ENCODE data around the gene EP400.
"Not testable (repeated sequence)": the region's sequence is repeated elsewhere in the genome, so short reads cannot be mapped to it uniquely, and the experiment has no call there.

The EP400 gene

DNA sequence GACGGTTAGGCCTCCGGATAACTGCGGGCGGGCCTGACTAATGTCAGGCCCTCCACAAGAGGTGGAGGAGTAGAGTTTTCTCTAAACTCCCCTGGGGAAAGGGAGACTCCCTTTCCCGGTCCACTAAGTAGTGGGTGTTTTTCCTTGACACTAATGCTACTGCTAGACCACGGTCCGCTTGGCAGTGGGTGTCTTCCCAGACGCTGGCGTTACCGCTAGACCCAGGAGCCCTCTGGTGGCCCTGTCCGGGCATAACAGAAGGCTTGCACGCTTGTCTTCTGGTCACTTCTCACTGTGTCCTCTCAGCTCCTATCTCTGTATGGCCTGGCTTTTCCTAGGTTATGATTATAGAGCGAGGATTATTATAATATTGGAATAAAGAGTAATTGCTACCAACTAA is 102.0 kb downstream of the EP400 start:
- not testable (repeated sequence) for DNase-seq

DNA sequence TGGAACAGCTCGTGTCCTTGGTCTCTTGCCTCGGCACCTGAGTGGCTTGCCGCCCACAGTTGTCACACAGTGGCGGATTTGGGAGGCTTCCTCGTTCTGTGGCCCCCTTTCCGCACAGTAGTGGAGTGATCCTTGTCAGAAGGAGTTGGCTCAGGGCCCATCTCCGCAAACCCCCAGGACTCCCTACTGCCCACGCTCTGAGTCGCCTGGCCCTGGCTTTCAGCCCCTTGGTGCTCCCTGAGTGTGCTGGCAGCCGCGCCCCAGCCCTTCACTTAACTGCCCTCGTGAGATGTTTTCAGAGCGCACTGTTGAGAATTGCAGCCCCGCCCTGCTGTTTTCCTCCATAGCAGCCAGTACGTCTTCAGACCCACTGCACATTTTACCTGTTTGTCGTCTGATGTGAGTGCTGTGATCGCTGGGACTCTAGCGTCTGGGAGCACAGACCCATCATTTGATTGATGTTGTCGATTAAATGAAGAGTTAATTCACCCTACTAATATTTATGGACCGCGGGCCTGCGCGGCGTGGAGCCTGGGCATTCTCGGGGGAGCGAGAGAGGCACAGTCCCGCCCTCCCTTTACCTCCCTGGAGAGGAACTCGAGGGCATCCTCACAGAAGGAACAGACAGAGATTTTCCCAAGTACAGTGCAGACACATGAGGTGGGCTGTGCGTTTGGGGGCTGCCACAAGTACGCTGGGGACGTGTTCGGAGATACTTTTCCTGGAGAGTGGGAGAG is 102.6 kb downstream of the EP400 start:
- no peak for DNase-seq

DNA sequence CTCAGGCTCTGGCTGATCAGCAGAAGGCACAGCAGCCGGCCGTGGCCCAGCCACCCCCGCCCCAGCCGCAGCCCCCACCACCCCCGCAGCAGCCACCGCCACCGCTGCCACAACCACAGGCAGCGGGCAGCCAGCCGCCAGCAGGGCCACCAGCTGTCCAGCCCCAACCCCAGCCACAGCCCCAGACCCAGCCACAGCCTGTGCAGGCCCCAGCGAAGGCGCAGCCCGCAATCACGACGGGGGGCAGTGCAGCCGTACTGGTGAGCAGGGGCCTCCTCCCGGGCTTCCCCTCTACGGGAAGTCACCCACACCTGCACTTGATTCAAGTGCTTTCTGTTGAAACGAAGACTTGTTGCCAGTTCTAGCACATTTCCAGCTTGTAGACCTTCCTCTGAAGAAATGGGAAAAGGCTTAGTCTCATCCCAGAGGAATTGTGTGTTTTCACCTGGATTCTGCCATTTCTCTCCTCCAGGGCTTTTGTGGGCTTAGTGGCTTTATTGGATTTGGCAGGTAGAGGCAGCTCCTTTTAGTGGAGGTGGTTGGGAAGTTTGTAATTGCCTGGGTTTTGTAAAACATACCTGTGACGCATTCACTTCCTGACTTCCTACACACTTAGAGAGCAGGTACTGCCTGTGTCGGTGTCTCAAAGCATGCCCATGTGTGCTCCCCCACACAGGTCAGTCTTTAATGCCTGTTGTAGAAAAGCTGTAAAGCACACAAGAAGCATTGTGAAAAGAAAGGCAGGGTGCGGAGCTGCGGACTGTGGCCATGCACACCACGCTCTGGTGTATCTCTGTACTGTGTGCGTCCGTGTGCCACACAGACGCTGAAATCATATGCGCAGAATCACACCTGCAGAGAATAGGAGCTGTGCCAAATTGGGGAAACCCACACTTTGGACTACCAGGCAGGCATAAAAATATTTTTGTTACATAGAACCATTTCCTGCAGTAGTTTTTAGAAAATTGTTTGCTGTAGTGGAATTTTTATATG is 103.9 kb downstream of the EP400 start:
- no peak for DNase-seq

DNA sequence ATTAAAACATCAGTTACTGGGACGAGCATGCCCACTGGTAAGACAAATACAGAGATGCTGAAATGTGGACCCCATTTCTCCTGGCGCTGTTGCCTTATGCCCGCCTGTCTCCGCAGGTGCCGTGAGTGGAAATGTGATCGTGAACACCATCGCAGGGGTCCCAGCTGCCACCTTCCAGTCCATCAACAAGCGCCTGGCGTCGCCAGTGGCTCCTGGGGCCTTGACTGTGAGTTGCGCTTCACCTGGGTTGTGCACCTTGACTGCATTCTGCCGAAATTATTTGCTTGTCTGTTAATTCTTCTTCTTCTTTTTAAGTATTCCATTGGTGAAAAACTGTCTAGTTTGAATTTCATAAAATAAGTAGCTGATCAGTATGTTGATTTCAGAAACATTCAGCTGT is 105.2 kb downstream of the EP400 start:
- no peak for DNase-seq

DNA sequence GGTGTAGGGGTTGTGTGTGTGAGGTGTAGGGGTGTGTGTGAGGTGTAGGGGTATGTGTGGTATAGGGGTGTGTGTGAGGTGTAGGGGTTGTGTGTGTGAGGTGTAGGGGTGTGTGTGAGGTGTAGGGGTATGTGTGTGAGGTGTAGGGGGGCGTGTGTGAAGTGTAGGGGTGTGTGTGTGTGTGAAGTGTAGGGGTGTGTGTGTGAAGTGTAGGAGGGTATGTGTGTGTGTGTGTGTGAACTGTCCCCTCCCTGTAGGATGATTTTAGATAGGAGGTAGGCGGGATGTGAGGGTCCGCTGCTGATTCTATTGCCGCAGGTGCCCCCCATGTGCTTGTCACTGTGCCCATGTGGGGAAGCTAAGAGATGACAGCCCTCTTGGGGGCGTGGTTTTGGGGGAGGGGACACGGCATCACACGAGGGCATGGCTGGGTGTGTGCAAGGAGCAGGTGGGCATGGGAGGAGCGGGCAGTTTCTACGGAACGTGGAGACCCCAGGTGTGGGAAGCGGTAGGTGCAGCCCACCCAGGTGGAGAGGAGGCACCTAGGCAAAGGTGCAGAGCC is 105.9 kb downstream of the EP400 start:
- DNase-seq, result no peak

DNA sequence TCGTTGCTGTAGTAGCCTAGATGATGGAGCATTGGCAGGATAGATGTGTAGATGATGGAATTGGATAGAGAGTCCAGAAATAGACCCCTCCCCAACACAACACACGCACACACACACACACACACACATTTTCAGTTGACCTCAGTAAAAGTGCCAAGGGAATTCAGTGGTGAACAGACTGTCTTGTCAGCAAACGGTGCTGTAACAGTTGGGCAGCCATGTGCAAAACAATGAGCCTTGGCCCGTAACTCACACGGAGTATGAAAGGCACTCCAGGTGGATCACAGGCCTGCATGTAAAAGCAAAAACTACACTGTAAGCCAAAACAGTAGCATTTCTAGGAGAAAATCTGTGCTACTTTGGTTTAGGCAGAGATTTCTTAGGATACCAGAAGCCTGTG is 106.6 kb downstream of the EP400 start:
- no peak for DNase-seq

DNA sequence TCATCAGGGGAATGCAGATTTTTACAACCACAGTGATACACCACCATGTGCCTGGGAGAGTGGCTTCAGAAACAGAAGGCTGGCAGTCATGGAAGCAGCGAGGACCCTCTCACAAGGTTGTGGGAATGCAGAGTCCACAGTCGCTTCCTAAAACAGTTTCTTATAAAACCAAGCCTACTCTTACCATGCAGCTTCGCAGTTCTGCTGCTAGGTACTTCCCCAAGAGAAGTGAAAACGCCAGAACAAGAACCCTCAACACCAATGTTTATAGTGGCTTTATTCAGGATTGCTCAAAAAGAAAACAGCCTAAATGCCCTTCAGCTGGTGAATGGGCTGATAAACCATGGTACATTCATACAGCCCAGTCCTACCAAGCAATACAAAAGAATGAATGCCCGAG is 107.2 kb downstream of the EP400 start:
- no peak for DNase-seq

DNA sequence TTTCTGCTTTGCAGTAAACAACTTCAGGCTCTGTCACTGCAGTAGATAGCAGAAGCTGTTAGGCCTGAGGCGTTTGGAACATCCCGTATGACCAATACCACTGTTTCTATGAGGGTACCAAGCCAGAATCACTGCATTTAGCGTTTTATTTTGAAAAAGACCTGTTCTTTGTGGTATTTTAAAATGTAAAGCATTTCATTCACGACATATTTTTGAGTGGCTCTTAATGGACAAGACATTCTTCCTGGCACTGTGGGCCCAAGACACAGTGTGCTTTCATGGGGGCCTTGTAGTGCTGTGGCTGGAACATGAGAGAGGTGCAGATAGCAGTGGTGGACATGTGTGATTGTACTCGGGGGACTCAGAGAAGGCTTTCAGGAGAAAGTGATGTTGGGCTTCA is 107.9 kb downstream of the EP400 start:
- no peak for DNase-seq

DNA sequence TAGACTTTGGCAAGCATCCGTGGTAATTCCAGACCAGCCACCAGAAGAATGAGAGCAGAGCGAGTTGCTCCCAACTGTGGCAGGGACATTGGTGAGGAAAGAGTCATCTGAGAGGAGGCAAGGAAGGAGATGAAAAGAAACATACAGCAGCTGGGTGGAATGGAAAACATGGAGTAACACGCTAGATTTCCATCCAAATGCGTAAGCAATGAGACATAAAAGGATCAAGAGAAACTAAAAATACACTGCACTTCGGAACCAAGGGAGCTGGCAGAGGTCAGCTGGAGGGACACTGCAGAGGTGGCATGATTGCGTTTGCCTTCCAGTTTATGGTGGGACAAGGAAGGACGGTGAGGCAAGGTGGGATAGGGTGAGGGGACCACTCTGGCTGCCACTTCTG is 111.5 kb downstream of the EP400 start:
- DNase-seq, result no peak

DNA sequence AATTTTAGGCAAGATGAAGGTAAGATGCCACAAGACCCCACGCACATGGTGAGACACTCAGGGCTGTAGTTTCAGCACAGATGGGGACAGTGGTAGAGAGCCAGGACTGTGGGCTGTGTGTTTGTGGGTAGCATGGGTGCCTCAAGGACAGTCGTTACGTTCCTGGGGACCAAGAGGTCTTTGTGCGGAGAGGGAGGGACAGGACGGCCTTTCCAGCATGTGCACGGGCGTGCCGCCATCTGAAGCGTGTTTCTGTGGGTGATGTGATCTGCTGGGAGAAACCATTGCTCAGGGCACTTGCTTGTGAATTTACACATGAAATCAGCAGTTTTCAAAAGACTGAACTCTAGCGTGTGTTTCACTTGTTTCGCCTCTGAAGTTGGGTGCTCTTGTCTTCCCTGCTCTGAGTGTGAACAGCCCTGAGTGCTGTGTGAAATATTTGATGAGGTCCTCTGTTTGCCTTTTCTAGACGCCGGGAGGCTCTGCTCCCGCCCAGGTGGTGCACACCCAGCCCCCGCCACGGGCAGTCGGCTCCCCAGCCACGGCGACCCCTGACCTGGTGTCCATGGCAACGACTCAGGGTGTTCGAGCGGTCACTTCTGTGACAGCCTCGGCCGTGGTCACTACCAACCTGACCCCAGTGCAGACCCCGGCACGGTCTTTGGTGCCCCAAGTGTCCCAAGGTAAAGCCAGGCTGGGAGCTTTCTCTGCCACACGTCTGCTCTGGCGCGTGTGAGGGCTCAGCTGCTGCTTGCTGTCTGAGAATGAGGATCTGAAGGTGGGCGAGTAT is 112.1 kb downstream of the EP400 start:
- DNase-seq, result no peak

DNA sequence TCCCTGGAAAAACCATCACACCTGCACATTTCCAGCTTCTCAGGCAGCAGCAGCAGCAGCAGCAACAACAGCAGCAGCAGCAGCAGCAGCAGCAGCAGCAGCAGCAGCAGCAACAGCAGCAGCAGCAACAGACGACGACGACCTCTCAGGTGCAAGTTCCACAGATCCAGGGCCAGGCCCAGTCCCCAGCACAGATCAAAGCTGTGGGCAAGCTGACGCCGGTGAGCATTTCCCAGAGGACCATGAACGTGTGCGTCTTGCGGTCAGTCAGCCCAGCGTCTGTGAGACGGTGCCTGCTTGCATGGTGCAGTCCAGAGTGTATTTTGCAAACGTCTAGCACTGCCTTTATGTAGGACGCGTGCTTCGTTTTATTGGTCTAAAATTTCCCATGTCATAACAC is 112.7 kb downstream of the EP400 start:
- no peak for DNase-seq

DNA sequence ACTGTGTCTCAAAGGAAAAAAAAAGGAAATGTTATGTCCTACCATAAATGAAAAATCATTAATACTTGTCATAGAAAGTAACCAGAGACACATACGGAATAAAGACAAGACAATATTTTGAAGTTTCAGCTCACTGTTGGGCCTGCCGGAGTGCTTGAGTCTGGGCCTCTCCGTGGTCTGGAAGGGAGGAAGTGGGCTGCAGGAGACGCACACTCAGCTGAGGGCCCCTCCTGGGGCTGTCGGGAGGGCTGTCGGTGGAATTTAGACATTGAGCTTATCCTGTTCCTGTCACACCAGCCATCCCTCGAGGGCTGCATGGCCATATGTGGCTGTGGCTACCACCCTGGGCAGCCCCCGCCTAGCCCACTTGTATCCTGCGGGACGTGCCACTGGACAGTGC is 113.7 kb downstream of the EP400 start:
- no peak for DNase-seq

DNA sequence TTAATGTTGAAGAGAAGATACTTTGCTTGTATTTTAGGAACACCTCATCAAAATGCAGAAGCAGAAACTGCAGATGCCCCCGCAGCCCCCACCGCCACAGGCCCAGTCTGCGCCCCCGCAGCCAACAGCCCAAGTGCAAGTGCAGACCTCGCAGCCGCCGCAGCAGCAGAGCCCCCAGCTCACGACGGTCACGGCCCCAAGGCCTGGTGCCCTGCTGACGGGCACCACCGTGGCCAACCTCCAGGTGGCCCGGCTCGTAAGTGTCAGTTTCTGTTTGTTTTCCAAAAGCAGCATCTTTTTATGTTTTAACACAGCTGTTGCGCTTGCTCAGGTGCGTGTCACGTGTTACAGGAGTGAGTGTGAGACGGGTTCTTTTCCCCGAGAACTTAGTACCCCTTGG is 114.9 kb downstream of the EP400 start:
- DNase-seq, result no peak

DNA sequence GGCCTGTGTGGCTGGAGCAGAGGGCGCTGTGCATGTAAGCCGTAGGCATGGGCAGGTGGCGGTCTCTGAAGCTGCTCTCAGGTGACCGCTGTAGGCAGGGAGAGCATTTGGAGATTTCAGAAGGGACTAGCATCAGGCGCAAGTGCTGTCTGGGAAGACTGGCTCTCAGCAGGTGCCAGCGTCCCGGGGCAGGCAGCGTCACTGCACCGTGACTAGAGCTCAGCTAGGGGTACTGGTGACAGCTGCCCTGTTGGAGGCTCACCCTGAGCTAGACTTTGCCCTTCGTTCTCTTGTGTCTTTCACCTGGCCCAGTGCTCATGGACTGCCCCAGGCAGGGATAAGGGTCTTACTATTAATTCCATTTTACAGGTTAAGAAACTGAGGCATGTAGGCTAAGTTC is 115.5 kb downstream of the EP400 start:
- no peak for DNase-seq

DNA sequence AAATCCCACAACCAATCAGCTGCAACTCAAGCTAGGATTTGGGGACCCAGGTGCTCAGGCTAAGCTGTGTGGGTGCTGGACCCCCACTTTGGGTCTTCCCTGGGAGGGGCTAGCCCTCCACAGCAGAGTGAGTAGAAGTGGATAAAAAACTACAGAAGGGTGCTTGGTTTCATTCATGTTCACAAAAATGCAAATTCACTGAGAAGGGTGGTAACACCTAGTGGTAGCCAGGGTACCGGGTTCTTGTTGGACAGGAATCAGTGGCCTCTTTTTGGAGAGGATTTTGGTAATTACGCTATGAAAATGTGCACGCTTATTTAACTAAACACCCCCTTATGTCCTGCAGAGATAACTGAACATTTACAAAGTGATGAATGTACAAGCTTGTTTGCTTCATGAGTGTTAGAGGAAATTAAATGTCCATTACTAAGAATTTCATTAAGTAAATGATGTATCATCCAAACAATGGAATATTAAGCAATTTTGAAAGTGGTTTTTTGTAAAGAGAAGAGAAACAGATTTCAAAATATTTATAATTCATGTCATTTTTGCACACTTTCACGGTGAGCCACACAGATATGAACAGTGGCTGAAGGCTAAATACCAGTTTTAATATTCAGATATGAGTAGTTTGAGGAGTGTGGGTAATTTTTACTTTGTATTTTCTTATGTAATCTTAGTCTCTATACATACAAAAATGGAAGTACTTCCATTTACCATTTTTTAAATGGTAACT is 116.0 kb downstream of the EP400 start:
- no peak for DNase-seq

DNA sequence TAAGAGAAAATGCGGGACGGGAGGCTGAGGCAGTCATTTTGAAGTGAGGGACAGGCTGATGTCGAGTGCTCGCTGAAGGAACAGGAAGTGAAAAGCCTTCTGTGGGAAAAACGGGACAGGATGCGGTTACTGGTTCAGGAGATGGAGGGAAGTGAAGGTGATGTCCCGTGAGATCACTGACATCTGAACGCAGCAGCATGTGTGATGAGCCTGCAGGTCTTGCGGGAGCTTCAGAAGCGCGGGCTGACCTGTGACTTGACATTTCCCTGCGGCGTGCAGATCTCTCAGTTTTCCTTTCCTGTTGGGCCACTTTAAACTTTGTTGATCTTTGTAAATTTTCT is 116.6 kb downstream of the EP400 start:
- no peak for DNase-seq

DNA sequence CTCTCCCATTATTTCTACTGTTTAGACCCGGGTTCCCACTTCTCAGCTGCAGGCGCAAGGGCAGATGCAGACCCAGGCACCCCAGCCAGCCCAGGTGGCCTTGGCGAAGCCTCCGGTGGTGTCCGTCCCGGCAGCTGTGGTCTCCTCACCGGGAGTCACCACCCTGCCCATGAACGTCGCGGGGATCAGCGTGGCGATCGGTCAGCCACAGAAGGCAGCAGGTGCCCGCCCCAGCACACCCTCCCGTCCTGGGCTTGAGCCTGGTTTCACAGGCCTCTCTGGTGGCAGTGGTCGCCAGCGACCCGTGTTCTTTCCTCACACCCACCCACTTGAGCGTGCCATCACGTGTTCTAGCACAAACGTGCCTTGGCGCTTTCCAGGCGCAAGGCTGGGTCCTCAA is 117.0 kb downstream of the EP400 start:
- DNase-seq, result no peak

DNA sequence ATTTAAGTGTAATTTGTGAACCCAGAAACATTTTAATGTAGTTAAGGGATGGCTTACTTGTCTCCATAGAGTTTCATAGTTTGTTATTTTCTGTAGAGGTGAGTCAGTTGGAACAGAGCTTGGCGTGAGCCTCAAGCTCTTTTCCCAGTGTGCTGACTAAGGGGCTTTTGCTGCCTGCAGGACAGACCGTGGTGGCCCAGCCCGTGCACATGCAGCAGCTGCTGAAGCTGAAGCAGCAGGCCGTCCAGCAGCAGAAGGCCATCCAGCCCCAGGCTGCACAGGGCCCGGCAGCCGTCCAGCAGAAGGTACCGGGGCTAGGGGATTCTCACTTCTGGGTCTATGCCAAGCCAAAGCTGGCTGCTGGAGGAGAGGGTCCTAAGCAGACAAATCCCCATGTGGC is 117.4 kb downstream of the EP400 start:
- DNase-seq, result no peak

DNA sequence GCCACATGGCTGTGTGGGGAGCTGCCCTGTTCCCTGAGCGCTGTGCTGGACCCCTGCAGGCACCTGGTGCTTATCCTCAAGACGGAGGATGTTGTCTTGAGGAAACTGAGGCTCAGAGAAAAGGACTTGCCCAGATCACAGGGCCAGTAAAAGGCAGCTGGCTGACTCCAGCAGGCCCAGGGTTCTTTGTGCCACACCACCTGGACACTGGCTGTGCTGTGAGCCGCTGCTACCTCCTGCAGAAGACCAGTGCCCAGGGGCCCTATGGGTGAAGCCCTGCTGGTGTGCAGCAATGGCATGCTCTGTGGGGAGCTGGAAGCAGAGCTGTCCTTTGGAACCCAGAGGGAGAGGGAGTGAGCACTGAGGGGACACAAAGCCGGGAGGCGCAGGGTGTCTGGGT is 118.5 kb downstream of the EP400 start:
- DNase-seq, result no peak

DNA sequence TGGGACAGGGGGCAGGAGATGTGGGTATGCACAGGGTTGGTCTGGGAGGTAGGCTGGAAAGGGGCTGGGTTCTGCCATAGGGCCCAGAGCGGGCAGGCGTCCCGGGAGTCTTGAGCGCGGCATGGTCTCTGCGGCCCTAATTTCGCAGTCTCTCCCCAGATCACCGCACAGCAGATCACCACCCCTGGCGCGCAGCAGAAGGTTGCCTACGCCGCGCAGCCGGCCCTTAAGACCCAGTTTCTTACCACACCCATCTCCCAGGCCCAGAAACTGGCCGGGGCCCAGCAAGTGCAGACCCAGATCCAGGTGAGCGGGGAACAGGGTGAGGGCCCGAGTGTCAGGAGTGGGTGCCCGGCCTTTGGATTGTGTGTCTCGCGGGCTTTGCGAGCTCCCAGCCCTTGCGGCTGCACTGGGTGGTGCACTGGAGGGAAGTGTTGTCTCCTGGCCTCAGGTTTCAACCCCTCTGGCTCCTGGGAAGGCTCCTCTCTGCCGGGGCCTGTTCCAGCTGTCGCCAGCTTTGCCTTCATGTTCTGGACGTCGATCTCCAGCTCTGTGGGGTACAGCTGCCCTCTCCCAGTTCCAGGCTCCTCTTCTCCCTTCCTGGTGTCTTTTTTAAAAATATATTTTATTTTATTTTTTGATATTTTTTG is 119.7 kb downstream of the EP400 start:
- no peak for DNase-seq

DNA sequence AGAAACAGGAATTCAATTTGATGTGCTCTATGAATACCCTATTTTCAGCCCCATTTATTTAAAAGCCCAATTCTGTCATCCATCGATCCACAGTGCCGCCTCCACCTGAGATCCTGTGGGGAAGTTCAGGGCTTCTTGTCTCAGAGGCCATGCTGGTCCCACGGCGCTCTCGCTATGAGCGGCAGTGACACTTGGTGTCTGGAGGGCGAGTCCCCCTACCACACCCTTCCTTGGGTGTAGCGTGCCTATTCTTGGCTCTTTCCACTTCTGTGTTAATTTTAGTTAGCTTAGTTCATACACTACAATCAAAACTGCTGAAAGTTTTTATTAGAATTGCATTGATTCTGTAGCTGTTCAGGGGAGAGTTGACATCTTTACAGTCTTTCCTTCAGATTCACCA is 120.6 kb downstream of the EP400 start:
- DNase-seq, result no peak

Measured in NK-92 treated with Interleukin-12 subunit alpha and Interleukin-12 subunit beta, amount 100 ng/mL, for 24 hours (cell line).